NCI-H2081 (cell line): Measurements from ENCODE around the gene TMOD2.

Experiments
- DNase-seq, 2 experiments: peaks; one replicate each; lab custom pipeline; 2025; lab: John Stamatoyannopoulos, UW

Gene TMOD2

GRCh38 chr15:51816611-51817010, 65.2 kb downstream of the TMOD2 start:
- DNase-seq = peak in 1 of 2 experiments; percentile 32

- DNase-seq = no peak
Observed at GRCh38 chr15:51818150-51818549, 66.8 kb downstream of the TMOD2 start.

GRCh38 chr15:51825698-51826097, 74.3 kb downstream of the TMOD2 start:
- no peak for DNase-seq

- DNase-seq = no peak
Observed at GRCh38 chr15:51828621-51829375, 77.4 kb downstream of the TMOD2 start.

GRCh38 chr15:51829376-51830275, 78.2 kb downstream of the TMOD2 start, which contains the start of gene TMOD3:
TMOD3 (plus strand) TSS chr15:51829653; CDS start chr15:51862885, 33,232 bp downstream.
- peak; percentile 88 to 93 for DNase-seq

GRCh38 chr15:51830276-51830806, 78.9 kb downstream of the TMOD2 start:
- no peak for DNase-seq

GRCh38 chr15:51833772-51834171, 82.4 kb downstream of the TMOD2 start:
- no peak for DNase-seq

- DNase-seq = no peak
Observed at GRCh38 chr15:51837792-51838251, 86.4 kb downstream of the TMOD2 start.

GRCh38 chr15:51838270-51838669, 86.9 kb downstream of the TMOD2 start:
- DNase-seq = no peak

- DNase-seq = no peak
Observed at GRCh38 chr15:51840692-51841091, 89.3 kb downstream of the TMOD2 start.

GRCh38 chr15:51841406-51842040, 90.1 kb downstream of the TMOD2 start:
- no peak for DNase-seq

- DNase-seq = no peak
Observed at GRCh38 chr15:51842265-51842664, 90.9 kb downstream of the TMOD2 start.

GRCh38 chr15:51842852-51843737, 91.7 kb downstream of the TMOD2 start:
- DNase-seq = no peak

GRCh38 chr15:51844747-51845426, 93.5 kb downstream of the TMOD2 start:
- no peak for DNase-seq

GRCh38 chr15:51846066-51846462, 94.7 kb downstream of the TMOD2 start:
- DNase-seq = no peak

GRCh38 chr15:51846463-51847230, 95.2 kb downstream of the TMOD2 start:
- DNase-seq = no peak

- DNase-seq = no peak
Observed at GRCh38 chr15:51848811-51849210, 97.4 kb downstream of the TMOD2 start.

GRCh38 chr15:51849860-51850259, 98.5 kb downstream of the TMOD2 start:
- no peak for DNase-seq

- no peak for DNase-seq
Observed at GRCh38 chr15:51853998-51854397, 102.6 kb downstream of the TMOD2 start.

GRCh38 chr15:51855612-51856011, 104.2 kb downstream of the TMOD2 start:
- no peak for DNase-seq
